Upper lobe of left lung (tissue), 4 donors: ENCODE measurements around the gene ANO1.

Experiments
- EP300 ChIP-seq, 4 donors: sonication (generic); formaldehyde crosslinking; IDR thresholded peaks; one replicate each; pipeline ENCODE4 v1.5.1; 2017; ENCODE audit warnings: antibody characterized with exemption in 4 of 4, control low read depth in 2 of 4
- POLR2A ChIP-seq, 4 donors: fragments of 450-650 bp; IDR thresholded peaks; one replicate each; pipeline ENCODE4 v1.5.1; 2016 to 2017; ENCODE audit warnings: antibody characterized with exemption in 4 of 4, mild to moderate bottlenecking in 2 of 4
- POLR2AphosphoS5 ChIP-seq, 2 donors: sonication (generic); formaldehyde crosslinking; IDR thresholded peaks; one replicate each; pipeline ENCODE4 v1.5.1; 2017; ENCODE audit warnings: antibody characterized with exemption in 2 of 2
- TF ChIP-seq, protein P1 (sequence below), 6 experiments: fragments of 450-650 bp in 4 of 6; fragments of 200-600 bp in 2 of 6; sonication (generic) in 2 of 6; IDR thresholded peaks; one replicate each; pipeline ENCODE4 v1.5.1; 2016 to 2019; ENCODE audit warnings: antibody characterized with exemption in 6 of 6

DNA sequence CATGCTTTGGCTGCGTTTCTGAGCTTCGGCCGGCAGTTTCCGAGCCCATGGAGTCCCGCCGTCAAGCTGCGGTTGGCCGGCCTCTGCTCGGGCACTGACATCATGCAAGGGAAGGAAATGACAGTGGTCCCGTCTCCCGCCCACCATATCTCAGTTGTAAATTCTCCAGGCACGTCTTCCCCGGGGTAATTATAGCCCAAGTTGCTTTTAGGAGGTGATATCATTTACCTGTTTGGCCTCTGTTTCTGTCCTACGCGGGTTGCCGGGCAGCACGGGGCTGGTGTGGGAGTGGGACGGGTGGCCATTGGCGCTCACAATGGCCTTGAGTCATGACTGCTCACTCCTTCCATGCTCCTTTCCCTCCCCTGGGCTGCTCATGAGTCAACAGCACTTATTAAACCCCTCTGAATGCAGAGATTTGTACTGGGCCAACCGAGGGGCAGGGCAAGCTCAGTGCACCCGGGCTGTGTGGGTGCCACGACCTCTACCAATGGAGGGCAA lies 4.2 kb upstream of the ANO1 start:
- TF ChIP-seq, protein P1, sequence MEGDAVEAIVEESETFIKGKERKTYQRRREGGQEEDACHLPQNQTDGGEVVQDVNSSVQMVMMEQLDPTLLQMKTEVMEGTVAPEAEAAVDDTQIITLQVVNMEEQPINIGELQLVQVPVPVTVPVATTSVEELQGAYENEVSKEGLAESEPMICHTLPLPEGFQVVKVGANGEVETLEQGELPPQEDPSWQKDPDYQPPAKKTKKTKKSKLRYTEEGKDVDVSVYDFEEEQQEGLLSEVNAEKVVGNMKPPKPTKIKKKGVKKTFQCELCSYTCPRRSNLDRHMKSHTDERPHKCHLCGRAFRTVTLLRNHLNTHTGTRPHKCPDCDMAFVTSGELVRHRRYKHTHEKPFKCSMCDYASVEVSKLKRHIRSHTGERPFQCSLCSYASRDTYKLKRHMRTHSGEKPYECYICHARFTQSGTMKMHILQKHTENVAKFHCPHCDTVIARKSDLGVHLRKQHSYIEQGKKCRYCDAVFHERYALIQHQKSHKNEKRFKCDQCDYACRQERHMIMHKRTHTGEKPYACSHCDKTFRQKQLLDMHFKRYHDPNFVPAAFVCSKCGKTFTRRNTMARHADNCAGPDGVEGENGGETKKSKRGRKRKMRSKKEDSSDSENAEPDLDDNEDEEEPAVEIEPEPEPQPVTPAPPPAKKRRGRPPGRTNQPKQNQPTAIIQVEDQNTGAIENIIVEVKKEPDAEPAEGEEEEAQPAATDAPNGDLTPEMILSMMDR (IDR thresholded peaks at IDR 0.05): no peak
- no peak for TF ChIP-seq EP300 (IDR thresholded peaks at IDR 0.05)
- TF ChIP-seq POLR2AphosphoS5 (IDR thresholded peaks at IDR 0.05): no peak
- no peak for TF ChIP-seq POLR2A (IDR thresholded peaks at IDR 0.05)
